Measurements from ENCODE around the gene TRIM27.

DNA sequence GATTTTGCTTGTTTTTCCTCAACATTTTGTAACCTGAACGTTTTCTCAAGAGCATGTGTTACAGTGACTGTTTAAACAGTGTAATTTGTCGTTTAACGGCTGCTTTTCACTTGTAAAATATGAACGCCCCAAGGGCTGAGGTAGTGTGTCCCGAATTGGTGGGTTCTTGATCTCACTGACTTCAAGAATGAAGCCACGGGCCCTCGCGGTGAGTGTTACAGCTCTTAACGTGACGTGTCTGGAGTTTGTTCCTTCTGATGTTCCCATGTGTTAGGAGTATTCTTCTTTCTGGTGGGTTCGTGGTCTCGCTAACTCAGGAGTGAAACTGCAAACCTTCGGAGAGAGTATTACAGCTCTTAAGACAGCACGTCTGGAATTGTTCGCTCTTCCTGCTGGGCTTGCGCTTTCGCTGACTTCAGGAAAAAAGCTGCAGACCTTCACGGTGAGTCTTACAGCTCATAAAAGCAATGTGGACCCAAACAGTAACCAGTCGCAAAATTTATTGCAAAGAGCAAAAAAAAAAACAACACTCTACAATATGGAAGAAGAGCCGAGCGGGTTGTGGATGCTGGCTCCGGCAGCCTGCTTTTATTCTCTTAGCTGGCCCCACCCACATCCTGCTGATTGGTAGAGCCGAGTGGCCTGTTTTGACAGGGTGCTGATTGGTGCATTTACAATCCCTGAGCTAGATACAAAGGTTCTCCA lies 25.1 kb upstream of the TRIM27 start:
- TF ChIP-seq ELF4 (CRISPR knock-in tag; IDR thresholded peaks at IDR 0.05; ENCODE audit: low read depth), result no peak
- no peak for TF ChIP-seq SP1 (CRISPR knock-in tag; conservative IDR thresholded peaks at IDR 0.05)
- TF ChIP-seq, protein P1, sequence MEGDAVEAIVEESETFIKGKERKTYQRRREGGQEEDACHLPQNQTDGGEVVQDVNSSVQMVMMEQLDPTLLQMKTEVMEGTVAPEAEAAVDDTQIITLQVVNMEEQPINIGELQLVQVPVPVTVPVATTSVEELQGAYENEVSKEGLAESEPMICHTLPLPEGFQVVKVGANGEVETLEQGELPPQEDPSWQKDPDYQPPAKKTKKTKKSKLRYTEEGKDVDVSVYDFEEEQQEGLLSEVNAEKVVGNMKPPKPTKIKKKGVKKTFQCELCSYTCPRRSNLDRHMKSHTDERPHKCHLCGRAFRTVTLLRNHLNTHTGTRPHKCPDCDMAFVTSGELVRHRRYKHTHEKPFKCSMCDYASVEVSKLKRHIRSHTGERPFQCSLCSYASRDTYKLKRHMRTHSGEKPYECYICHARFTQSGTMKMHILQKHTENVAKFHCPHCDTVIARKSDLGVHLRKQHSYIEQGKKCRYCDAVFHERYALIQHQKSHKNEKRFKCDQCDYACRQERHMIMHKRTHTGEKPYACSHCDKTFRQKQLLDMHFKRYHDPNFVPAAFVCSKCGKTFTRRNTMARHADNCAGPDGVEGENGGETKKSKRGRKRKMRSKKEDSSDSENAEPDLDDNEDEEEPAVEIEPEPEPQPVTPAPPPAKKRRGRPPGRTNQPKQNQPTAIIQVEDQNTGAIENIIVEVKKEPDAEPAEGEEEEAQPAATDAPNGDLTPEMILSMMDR (IDR thresholded peaks at IDR 0.05), result no peak
- TF ChIP-seq, protein P2, sequence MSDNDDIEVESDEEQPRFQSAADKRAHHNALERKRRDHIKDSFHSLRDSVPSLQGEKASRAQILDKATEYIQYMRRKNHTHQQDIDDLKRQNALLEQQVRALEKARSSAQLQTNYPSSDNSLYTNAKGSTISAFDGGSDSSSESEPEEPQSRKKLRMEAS (CRISPR knock-in tag; IDR thresholded peaks at IDR 0.05), result no peak
- TF ChIP-seq ZNF416 (CRISPR knock-in tag; IDR thresholded peaks at IDR 0.05), result no peak
- TF ChIP-seq FOXP1 (CRISPR knock-in tag; IDR thresholded peaks at IDR 0.05; ENCODE audit: borderline replicate concordance), result no peak
- TF ChIP-seq USF2 (CRISPR knock-in tag; IDR thresholded peaks at IDR 0.05), result no peak
- no peak for TF ChIP-seq MXD4 (CRISPR knock-in tag; IDR thresholded peaks at IDR 0.05; ENCODE audit: borderline replicate concordance)
